Measurements from ENCODE around the gene TMEM115. TPM values are rescaled to one million over a fixed set of nuclear protein-coding genes. Genes with fewer than 3 reads are reported as not detected.

The TMEM115 gene
- total RNA-seq, 1 donor from 2014 or later, result 18.7 TPM

DNA sequence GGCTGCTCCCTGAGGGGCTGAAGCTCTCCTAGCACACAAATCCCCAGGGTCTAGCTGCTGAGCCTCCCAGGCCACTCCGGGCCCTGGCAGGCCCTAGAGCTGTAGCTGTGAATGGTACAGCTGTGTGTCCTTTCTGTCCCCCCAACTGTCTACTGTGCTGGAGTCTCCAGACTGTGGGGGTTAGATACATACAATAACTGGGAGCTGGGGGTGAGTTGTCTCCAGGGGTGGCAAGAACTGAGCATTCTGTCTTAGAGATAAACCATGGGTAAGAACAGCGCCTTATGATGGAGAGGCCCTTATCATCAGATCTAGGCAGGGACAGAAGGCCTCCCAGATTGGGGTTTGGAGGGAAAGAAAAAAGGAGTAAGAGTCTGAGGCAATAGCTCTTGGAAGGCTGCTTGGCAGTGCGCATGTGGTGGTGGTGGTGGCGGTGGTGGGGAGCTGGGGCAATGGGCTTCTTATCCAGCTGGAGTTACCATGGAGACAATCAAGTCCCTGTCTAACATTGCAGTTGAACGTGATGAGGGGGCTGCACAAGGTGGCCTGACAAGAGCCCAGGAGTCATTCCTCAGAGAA lies 5.0 kb downstream of the TMEM115 start:
- DNase-seq (ENCODE audit: low spot score), result no peak
- ATAC-seq, result no peak

GRCh38 chr3:50353245-50354004 lies 5.9 kb downstream of the TMEM115 start:
- ATAC-seq (no peak), DNase-seq (ENCODE audit: low spot score) (no peak)

- no peak for DNase-seq (ENCODE audit: low spot score)
- ATAC-seq, result no peak
Observed at GRCh38 chr3:50352781-50353180, 6.5 kb downstream of the TMEM115 start.

DNA sequence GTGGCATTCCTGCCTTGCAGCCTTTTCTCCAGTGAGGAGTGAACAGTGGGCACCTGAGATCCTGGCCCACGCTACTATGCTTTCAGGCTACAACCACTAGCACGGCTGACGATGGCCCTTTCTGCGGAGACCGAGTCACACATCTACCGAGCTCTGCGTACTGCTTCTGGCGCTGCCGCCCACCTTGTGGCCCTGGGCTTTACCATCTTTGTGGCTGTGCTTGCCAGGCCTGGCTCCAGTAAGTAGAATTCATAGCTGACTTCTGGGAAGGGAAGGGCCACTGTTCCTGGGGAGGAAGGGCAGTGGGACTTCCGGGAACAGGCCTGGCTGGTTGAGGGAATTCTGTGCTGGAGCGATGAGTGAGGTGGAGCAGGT lies 8.0 kb downstream of the TMEM115 start:
- ATAC-seq, result peak; percentile 3

DNA sequence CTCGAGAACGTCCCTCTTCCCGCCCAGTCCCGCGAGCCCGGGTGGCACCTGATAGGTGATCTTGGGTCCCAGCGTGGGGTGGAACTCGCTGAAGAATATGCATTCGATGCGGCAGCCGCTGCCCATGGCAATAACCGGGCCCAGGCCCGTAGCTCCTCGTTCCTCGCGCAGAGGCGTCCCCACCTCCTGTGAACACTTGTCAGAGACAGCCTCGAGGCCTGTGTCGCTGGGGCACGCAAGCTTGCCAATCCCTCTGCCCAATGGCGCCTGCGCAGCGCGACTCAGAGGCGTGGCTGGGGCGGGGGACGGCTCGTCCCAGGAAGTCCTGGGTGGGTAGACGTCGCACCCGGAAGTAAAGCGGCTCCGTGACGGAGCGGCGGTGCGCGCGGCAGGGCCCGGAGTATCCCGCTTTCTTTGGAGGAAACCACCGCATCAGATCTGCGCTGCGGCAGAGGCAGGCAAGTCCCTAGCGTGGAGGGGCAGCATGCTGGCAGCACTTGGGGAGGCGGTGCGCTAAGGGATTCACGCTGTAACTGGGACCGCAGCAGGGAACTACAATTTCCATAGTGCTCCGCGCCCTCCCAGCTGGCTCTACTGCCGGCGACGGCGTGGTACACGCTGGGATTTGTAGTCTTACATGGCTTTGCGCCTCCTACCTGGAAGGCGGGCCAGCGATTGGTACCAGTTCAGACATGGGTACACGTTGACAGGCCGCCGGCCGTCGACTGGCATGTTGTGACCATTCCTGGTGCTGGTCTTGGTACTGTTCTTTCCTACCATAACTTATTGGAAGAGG lies 8.6 kb downstream of the TMEM115 start, which contains the start of the genes CYB561D2 and NPRL2:
TSS of gene CYB561D2 (plus strand) at position 336 of the 796 bp plus-strand sequence. CDS start 572 bp downstream, outside the sequence.
TSS of gene NPRL2 (minus strand) at position 249 of the 796 bp plus-strand sequence. CDS start at position 126, 123 bp downstream.
- DNase-seq (ENCODE audit: low spot score) (peak; percentile 99), ATAC-seq (peak; percentile 87)

More for the DNA sequence above, 8.0 kb downstream of the TMEM115 start:
- no peak for DNase-seq (ENCODE audit: low spot score)

DNA sequence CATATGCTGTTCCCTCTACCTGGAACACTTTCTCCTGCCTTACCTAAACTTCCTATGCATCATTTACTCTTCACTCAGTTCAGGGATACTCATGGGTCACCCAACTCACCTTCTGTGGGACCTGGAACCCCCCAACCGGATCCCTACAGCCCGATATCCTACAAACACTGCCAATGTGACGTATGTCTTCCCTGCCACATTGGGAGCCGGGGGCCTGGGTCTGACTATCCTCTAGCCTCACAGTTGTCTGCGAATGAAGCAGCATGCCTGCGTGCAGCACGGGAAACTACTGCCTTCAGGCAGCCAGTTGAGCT lies 9.2 kb downstream of the TMEM115 start:
- DNase-seq (ENCODE audit: low spot score) (no peak), ATAC-seq (no peak)

GRCh38 chr3:50347187-50347813 lies 12.0 kb downstream of the TMEM115 start:
- ATAC-seq (peak; percentile 27), DNase-seq (ENCODE audit: low spot score) (peak; percentile 74)

DNA sequence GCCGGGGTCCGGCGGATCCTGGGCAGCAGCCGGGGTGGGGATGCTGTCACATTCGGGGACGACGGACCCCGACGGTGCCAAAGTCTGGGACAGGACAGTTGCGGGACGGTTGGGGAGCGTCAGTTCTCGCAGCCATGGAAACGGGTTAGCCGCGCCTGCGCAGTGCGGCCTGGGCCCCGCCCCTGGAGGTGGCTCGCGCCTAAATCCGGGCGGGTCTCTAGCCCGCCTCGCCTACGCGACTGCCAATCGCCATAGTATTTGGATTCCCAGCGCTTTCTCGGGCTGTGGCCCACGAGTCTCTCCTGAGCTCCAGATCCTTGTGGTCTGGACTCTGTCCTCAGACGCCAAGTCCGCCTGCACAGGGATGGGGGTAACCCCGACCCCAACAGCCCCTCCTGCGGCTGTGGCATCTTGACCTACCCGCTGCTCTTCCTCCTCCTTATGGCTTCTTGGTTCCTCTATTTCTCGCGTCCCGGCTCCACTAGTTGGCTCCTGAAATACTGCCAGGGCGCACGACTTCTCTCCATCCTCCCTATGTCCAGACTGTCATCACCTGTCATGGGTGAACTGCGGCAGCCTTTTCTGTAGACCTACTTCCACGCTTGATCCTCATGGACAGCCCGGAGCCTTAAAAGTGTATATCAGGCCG lies 13.6 kb downstream of the TMEM115 start, which contains the start of gene ZMYND10:
TSS of gene ZMYND10 (minus strand) at position 147 of the 649 bp plus-strand sequence. CDS start 153 bp downstream, outside the sequence.
- ATAC-seq (peak; percentile 35), DNase-seq (ENCODE audit: low spot score) (peak; percentile 71)

DNA sequence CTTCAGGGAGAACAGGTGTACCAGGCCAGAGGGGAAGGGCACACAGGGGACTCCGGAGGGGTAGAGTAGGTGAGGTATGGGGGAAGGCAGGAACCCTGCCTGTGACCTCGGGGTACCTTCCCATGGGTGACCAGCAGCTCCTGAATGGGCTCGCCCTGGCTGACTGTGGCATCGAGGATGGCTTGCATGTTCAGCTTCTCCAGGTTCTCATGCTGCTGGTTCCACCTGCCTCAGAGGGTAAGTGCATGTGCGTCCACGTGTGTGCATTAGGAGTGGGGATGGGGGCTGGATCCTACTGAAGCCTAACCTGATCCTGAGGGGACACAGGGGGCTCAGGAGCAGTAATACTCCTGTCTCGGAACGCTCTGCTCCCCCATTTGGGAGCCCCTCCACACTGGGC lies 14.3 kb downstream of the TMEM115 start:
- ATAC-seq, result no peak
- DNase-seq (ENCODE audit: low spot score), result no peak

DNA sequence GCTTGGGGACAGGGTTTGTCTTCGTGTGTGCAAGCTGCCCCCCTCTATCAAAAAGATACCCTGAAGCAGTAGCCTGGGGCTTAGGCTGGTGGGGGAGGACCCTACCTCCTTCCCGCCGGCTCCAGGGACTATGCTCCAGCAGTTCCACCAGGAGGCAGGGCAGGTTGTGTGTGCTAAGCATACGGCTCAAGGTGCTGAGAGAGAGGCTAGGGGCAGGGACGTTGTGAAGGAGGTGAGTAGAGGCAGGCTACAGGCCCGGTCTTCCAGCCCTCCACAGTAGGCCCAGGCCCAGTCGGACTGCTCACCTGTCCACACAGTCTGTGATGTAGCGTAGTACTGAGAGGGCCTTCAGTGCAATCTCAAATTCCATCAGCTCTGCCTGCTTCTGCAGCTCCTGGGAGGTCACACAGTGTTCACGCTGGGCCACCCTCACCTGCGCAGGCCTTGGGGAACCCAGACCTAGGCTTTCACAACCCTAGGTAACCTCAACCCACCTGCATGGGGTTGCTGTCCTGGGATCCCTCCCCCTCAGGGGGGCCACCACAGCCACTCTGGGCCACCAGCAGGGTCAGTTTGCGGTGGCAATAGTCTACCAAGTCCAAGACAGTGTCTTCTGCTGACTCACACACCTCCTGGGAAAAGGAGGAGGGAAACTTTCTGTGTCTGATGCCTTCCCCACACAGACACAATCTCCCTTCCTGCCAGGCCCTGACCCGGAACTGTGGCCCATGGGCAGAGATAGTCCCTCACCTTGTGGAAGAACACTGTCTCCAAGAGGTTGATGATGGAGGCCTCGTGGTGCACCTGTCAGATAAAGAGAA lies 16.3 kb downstream of the TMEM115 start:
- DNase-seq (ENCODE audit: low spot score) (no peak), ATAC-seq (no peak)

DNA sequence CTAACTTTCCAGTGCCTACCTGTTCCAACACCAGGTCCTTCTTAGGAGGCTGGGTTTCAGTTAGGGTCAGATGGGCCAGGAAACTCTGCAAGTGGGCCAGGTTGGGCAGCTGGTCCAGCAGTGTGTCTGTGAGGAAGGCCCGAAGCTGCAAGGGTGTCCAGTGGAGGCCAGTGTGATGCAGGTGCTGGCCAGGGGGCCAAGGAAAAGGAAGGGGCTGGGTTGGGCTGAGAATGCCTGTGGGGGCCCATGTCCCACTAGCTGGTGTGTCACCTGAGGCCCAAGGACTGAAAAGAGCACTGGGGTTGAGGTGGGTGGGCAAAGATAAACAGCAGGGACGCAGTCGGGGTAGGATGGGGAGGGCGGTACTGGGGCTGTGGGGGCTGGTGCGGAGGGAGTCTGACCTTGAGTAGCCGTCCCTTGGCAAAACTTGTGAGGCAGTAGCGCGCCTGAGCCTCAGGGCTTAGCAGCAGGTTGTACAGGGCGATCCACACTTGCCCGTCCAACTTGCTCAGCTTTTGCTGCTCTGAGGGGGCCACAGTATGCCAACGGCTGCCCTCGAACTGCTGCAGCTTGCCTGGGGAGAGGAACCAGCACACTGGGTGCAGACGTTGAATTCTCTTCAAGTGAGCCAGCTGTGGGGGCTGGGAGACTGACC lies 17.2 kb downstream of the TMEM115 start:
- ATAC-seq, result no peak
- DNase-seq (ENCODE audit: low spot score), result no peak

DNA sequence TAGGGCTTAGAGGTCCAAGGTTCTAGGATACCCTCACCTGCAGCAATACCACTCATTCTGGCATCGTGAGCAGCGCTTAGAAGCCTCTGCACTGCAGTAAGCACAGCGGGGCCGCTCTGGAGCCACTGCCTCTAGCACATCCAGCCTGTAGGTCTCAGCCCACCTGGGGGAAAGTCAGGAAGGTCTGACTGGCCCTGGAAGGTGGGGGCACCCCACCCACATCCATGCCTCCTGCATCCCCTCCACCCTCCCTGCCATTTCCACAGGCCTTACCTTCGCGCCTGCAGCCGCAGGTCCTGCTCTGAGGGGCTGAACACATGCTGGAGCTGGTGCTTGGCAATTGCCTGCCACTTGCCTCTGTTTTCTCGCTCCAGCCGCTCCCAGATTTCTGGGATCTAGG lies 17.8 kb downstream of the TMEM115 start:
- no peak for DNase-seq (ENCODE audit: low spot score)
- ATAC-seq, result no peak

- DNase-seq (ENCODE audit: low spot score), result no peak
- peak; percentile 2 for ATAC-seq
Observed at GRCh38 chr3:50340448-50341329, 18.6 kb downstream of the TMEM115 start, which contains the start of gene RASSF1. TSS of gene RASSF1 (minus strand) at chr3:50340836. CDS start at chr3:50340805, 31 bp downstream.

- no peak for ATAC-seq
- DNase-seq (ENCODE audit: low spot score), result no peak
Observed at GRCh38 chr3:50340147-50340447, 19.2 kb downstream of the TMEM115 start.

GRCh38 chr3:50339485-50340146 lies 19.7 kb downstream of the TMEM115 start:
- DNase-seq (ENCODE audit: low spot score) (no peak), ATAC-seq (no peak)

DNA sequence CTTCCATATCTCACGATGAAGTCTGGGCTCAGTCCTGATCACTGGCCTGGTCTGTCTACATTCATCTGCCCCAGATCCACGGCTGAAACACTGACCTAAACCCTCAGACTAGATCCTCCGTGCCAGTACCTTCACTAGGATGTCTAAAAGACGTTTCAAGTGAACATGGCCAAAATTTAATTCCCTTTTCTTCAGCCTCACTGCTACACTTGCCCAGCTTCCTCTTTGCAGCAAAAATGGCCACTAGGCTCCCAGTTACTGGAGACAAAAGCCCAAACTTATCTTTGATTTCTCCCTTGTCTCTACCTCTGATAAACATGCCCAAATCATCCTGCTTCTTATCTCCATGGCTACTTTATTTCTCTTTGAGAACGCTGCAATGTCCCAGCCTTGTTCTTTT lies 20.4 kb downstream of the TMEM115 start:
- ATAC-seq, result no peak

DNA sequence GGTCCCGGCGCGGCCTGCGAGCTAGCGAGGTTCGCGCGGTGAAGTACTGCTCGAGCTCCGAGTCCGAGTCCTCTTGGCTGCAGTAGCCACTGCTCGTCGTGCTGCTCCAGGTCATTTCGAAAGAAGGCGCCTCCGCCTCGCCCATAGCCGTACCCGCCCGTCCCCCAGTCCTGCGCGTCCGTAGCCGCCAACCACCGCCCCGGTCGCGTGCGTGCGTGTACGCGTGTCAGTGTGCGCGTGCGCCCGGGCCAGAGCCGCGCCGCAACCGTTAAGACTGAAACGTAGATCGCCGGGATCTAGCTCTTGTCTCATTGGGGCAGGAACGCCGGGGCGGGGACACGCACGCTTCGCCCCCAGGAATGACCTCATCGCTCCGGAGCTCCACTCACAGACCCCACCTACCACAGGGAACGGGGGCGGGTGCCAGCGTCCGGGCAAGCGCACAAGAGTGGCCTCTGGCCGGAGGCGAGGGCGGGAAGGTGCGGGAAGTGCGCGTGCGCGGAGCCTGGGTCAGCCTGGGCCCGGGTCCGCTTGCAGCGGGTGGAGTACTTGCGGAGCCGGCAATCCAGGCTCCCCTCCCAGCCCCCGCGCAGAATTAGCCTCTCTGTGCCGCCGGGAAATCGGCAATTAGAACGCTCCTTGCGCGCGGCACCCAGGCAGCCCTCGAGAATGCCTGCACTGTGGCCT lies 22.0 kb downstream of the TMEM115 start:
- ATAC-seq (peak; percentile 88), DNase-seq (ENCODE audit: low spot score) (peak; percentile 100)

More for the DNA sequence above, 20.4 kb downstream of the TMEM115 start:
- DNase-seq (ENCODE audit: low spot score), result no peak

All from left lobe of liver (tissue), 2 donors.